HCT116 (cell line): ENCODE data around the gene RSPO1. TPM values are rescaled to one million over a fixed set of nuclear protein-coding genes. Genes with fewer than 3 reads are reported as not detected.

ENCODE experiments used
- ATAC-seq: fragments of 200-7000 bp; cut with Tn5 transposase; 2 replicates; pipeline ENCODE4 v1.9.1; 2020; ENCODE audit warnings: mild to moderate bottlenecking, moderate library complexity
- BruUV-seq: library from RNA; stranded (reverse); fragments of 400-500 nt; replicated peaks from 2 replicates; lab custom pipeline; 2021; lab: Mats Ljungman, UMichigan
- CTCF ChIA-PET: fragments of 300-600 bp; sonication (Branson Sonifier 250); formaldehyde crosslinking; loops from one replicate; lab custom pipeline; 2021; ENCODE audit warnings: antibody characterized with exemption; lab: Charles Lee
- POLR2A ChIA-PET: fragments of 300-600, 350-600 bp; sonication (Branson Sonifier 250); formaldehyde crosslinking; loops from one replicate; lab custom pipeline; 2021; ENCODE audit warnings: antibody characterized with exemption; lab: Charles Lee
- RAD21 ChIA-PET, 2 experiments: fragments of 300-600 bp; sonication (Branson Sonifier 250); formaldehyde crosslinking; loops; one replicate each; lab custom pipeline; 2023; ENCODE audit warnings: low total read pairs in 2 of 2; ENCODE audit not compliant: uncharacterized antibody in 2 of 2, unreplicated experiment in 2 of 2, low non-redundant PET in 1 of 2; lab: Charles Lee
- DNase-seq: peaks from one replicate; pipeline ENCODE4 v3.0.0-alpha.2; 2010; ENCODE audit warnings: low read depth, low spot score
- H2AFZ ChIP-seq: fragments of 200-600 bp; shearing (Covaris generic), sonication (generic); 2 replicates; pipeline ENCODE4 v1.6.1; 2017; ENCODE audit warnings: low read depth, mixed run types, mixed read lengths, antibody characterized with exemption, low read length; ENCODE audit not compliant: poor library complexity, severe bottlenecking
- H3K27ac ChIP-seq: 2 replicates; pipeline ENCODE4 v1.5.1; 2012; ENCODE audit warnings: low read depth, low read length
- H3K27me3 ChIP-seq: fragments of 200-600 bp; sonication (generic); 2 replicates; pipeline ENCODE4 v1.6.1; 2016; ENCODE audit warnings: mixed run types, low read length, mixed read lengths; ENCODE audit not compliant: insufficient read depth
- H3K36me3 ChIP-seq, 2 experiments: fragments of 200-500 bp in 1 of 2; fragments of 200-600 bp in 1 of 2; sonication (Bioruptor generic) in 1 of 2; sonication (generic) in 1 of 2; 2 replicates each; pipeline versions ENCODE4 v1.5.1 to v1.6.1; 2014 to 2016; ENCODE audit warnings: low read length in 2 of 2, inconsistent platforms in 1 of 2, mixed read lengths in 1 of 2, mixed run types in 1 of 2; ENCODE audit not compliant: insufficient read depth in 2 of 2, control insufficient read depth in 1 of 2
- H3K4me1 ChIP-seq, 2 experiments: fragments of 200-600 bp in 1 of 2; sonication (generic) in 1 of 2; 2 replicates each; pipeline versions ENCODE4 v1.5.1 to v1.6.1; 2012 to 2017; ENCODE audit warnings: low read length in 2 of 2, inconsistent platforms in 1 of 2, mild to moderate bottlenecking in 1 of 2, mixed read lengths in 1 of 2, mixed run types in 1 of 2, moderate library complexity in 1 of 2; ENCODE audit not compliant: insufficient read depth in 2 of 2, control insufficient read depth in 1 of 2
- H3K4me2 ChIP-seq: fragments of 200-600 bp; sonication (generic); 2 replicates; pipeline ENCODE4 v1.6.1; 2017; ENCODE audit warnings: mixed run types, low read length, mixed read lengths
- H3K4me3 ChIP-seq, 2 experiments: fragments of 200-600 bp in 1 of 2; sonication (generic) in 1 of 2; replicated peaks in 1 of 2; 2 replicates each; pipeline ENCODE4 v1.5.1; 2011 to 2016; ENCODE audit warnings: low read length in 2 of 2, control low read depth in 1 of 2, low read depth in 1 of 2, mild to moderate bottlenecking in 1 of 2, mixed read lengths in 1 of 2, mixed run types in 1 of 2
- H3K79me2 ChIP-seq: fragments of 200-600 bp; sonication (generic); 2 replicates; pipeline ENCODE4 v1.6.1; 2017; ENCODE audit warnings: mild to moderate bottlenecking, mixed run types, low read length, moderate library complexity, mixed read lengths; ENCODE audit not compliant: insufficient read depth
- H3K9ac ChIP-seq: fragments of 200-600 bp; sonication (generic); 2 replicates; pipeline ENCODE4 v1.6.1; 2016; ENCODE audit warnings: low read length, mixed read lengths
- H3K9me2 ChIP-seq: fragments of 200-600 bp; sonication (generic), shearing (Covaris generic); 2 replicates; pipeline ENCODE4 v1.6.1; 2017; ENCODE audit warnings: mixed run types, mild to moderate bottlenecking, moderate library complexity; ENCODE audit not compliant: insufficient read depth
- H3K9me3 ChIP-seq, 2 experiments: fragments of 200-500 bp in 1 of 2; fragments of 200-600 bp in 1 of 2; sonication (Bioruptor generic) in 1 of 2; sonication (generic) in 1 of 2; 2 replicates each; pipeline ENCODE4 v1.6.1; 2014 to 2017; ENCODE audit warnings: low read length in 2 of 2, mixed read lengths in 2 of 2, inconsistent platforms in 1 of 2, low read depth in 1 of 2, mild to moderate bottlenecking in 1 of 2, mixed run types in 1 of 2, moderate library complexity in 1 of 2; ENCODE audit not compliant: control insufficient read depth in 1 of 2, insufficient read depth in 1 of 2
- H4K20me1 ChIP-seq: fragments of 200-600 bp; sonication (generic), shearing (Covaris generic); 2 replicates; pipeline ENCODE4 v1.6.1; 2017; ENCODE audit warnings: mixed run types, mild to moderate bottlenecking, moderate library complexity; ENCODE audit not compliant: insufficient read depth
- ATF3 ChIP-seq: IDR thresholded peaks from 2 replicates; pipeline ENCODE4 v1.6.1; 2012
- CTCF ChIP-seq, 3 experiments: fragments of 200-600 bp in 1 of 3; sonication (generic) in 1 of 3; IDR thresholded peaks in 2 of 3; conservative IDR thresholded peaks in 1 of 3; 2 replicates each; pipeline ENCODE4 v1.5.1; 2012 to 2017; ENCODE audit warnings: low read depth in 2 of 3, low read length in 2 of 3, antibody characterized with exemption in 1 of 3, borderline replicate concordance in 1 of 3, control low read depth in 1 of 3, mild to moderate bottlenecking in 1 of 3, mixed read lengths in 1 of 3, mixed run types in 1 of 3, moderate library complexity in 1 of 3; ENCODE audit not compliant: insufficient read depth in 1 of 3
- ELF1 ChIP-seq: IDR thresholded peaks from 2 replicates; pipeline ENCODE4 v1.6.1; 2012; ENCODE audit warnings: low read depth, borderline replicate concordance
- JUND ChIP-seq: IDR thresholded peaks from 2 replicates; pipeline ENCODE4 v1.6.1; 2012
- MAX ChIP-seq: IDR thresholded peaks from 2 replicates; pipeline ENCODE4 v1.6.1; 2012
- POLR2AphosphoS5 ChIP-seq: IDR thresholded peaks from 2 replicates; pipeline ENCODE4 v1.6.1; 2011; ENCODE audit warnings: mild to moderate bottlenecking, low read depth, low read length, moderate library complexity
- SRF ChIP-seq: IDR thresholded peaks from 2 replicates; pipeline ENCODE4 v1.6.1; 2012; ENCODE audit warnings: low read depth
- ZFX ChIP-seq: fragments of 450-650 bp; IDR thresholded peaks from 2 replicates; pipeline ENCODE4 v1.6.1; 2017
- ZNF274 ChIP-seq: fragments of 200-500 bp; sonication (Bioruptor generic); IDR thresholded peaks from 2 replicates; pipeline ENCODE4 v1.6.1; 2014; ENCODE audit warnings: mild to moderate bottlenecking, low read depth, low read length, inconsistent platforms
- intact Hi-C: fragments of 100-400 bp; cut with micrococcal nuclease; formaldehyde crosslinking; loops from 2 replicates; pipeline ENCODE4 v1.10.0; 2022
- total RNA-seq: library from RNA; stranded (reverse); gene quantifications from one replicate; pipeline ENCODE4 v1.2.1, GENCODE V29; 2021; ENCODE audit not compliant: unreplicated experiment

RSPO1 gene
- total RNA-seq, 1 experiment from 2014 or later: 0.15 TPM

- no peaks in the 10 kb centered on the region; a peak in 1 of 4 replicates for H3K4me1 ChIP-seq
- no peaks in the 10 kb centered on the region for H3K36me3 ChIP-seq
- peaks cover 32% of the 10 kb centered on the region for H3K27me3 ChIP-seq
- no TSS peak for BruUV-seq
- ChIA-PET CTCF (no interaction called here), RAD21 (no interaction called here), POLR2A (no interaction called here)
- ATAC-seq (no peak), DNase-seq (no peak)
- no peak for TF ChIP-seq ELF1
- TF ChIP-seq JUND: no peak
- no peak for TF ChIP-seq ZFX
- TF ChIP-seq ZNF274: no peak
- no peak for TF ChIP-seq ATF3
- TF ChIP-seq POLR2AphosphoS5: no peak
- no peak for TF ChIP-seq CTCF (IDR thresholded peaks at IDR 0.05 in 2 of 3, conservative IDR thresholded peaks at IDR 0.05 in 1 of 3; ENCODE audit: borderline replicate concordance in 1 of 3, insufficient read depth in 1 of 3, low read depth in 2 of 3, low read length in 2 of 3)
- TF ChIP-seq SRF: no peak
- no peak for TF ChIP-seq MAX
- H3K4me3 ChIP-seq: no peak overlapping the region
- no peaks in the 10 kb centered on the region for H3K79me2 ChIP-seq
- no peaks in the 10 kb centered on the region for H3K9me2 ChIP-seq
- H3K9ac ChIP-seq: no peak overlapping the region
- no peak overlapping the region for H3K4me2 ChIP-seq
- H4K20me1 ChIP-seq: no peaks in the 10 kb centered on the region
- H3K9me3 ChIP-seq: no peaks in the 10 kb centered on the region
- H2AFZ ChIP-seq: no peak overlapping the region
- intact Hi-C loops: no loop called here
- H3K27ac ChIP-seq: no peak overlapping the region
Observed at GRCh38 chr1:37672136-37672870, 37.6 kb upstream of the RSPO1 start.
